Activated T-helper 17 cell treated with anti-CD3 and anti-CD28 coated beads, Interleukin-2, amount 50 U/mL, for 72 hours (primary cell): ENCODE results near the gene MARK3. TPM values are rescaled to one million over a fixed set of nuclear protein-coding genes. Genes with fewer than 3 reads are reported as not detected.
A peak's percentile ranks its signal among the peaks of the same experiment; 100 is the strongest.
"Not testable (repeated sequence)": the region's sequence is repeated elsewhere in the genome, so short reads cannot be mapped to it uniquely, and the experiment has no call there.

ENCODE experiments used
- ATAC-seq: fragments of 150-1000 bp; cut with Tn5 transposase; replicated peaks from 2 replicates; pipeline ENCODE4 v1.10.0; 2021; ENCODE audit warnings: mild to moderate bottlenecking, moderate library complexity
- H3K27ac Mint-ChIP-seq: one replicate; pipeline ENCODE4 v1.8.0; 2022; ENCODE audit warnings: mixed read lengths
- H3K27me3 Mint-ChIP-seq: one replicate; pipeline ENCODE4 v1.8.0; 2022; ENCODE audit warnings: mixed read lengths
- H3K36me3 Mint-ChIP-seq: one replicate; pipeline ENCODE4 v1.8.0; 2022; ENCODE audit warnings: low read depth, mild to moderate bottlenecking, mixed read lengths
- H3K4me1 Mint-ChIP-seq: one replicate; pipeline ENCODE4 v1.8.0; 2022; ENCODE audit warnings: mixed read lengths
- H3K4me3 Mint-ChIP-seq: one replicate; pipeline ENCODE4 v1.8.0; 2022; ENCODE audit warnings: mild to moderate bottlenecking, mixed read lengths
- H3K9me3 Mint-ChIP-seq: one replicate; pipeline ENCODE4 v1.8.0; 2022; ENCODE audit warnings: mixed read lengths
- total RNA-seq, 2 donors: library from RNA; stranded (reverse); gene quantifications; one replicate each; pipeline ENCODE4 v1.2.3, GENCODE V29; 2022

Gene MARK3
- total RNA-seq, 2 donors from 2014 or later: 61.2 to 80.8 TPM

- ATAC-seq: no peak
Measured at GRCh38 chr14:103520269-103520656, 135.0 kb downstream of the MARK3 start.

DNA sequence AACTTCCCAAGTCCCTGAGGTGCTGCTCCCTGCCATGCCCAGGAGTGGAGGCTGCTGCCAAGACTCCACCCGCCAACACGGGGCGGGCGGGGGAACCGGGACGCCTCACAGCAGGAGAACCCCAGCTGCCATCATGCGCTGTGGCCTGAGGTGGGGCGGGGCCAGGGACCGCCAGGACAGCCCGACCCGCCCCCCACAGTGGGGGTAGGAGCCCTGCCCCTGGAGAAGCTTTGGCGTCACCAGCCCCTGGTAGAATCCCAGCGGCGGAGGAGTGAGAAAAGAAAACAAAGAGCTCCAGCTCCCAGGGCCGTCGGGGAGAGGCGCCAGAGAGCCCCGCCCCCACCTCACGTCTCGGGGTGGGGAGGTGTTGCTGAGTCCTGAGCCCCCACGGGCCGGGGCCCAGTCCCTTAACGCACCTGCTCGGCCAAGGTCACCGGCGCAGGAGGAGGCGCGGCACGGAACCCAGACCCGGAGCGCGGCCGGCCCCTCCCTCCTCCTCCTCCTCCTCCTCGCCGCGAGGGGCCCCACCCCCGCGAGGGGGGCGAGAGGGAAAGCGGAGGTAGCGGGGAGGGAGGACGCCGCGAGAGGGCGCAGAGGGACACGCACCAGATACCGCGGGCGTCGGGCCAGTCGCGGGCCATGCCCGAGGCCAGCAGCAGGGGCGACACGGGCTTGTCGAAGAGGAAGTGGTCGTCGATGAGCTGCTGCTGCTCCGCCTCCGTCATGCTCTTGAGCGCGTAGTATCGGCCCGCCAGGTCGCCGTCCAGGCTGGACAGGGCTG, 135.6 kb downstream of the MARK3 start:
- peak; percentile 62 for ATAC-seq
- Mint-ChIP-seq H3K4me3 (peak overlapping the region; percentile 27), H3K4me1 (peaks cover 5% of the 10 kb centered on the region), H3K27ac (no peak overlapping the region), H3K9me3 (no peaks in the 10 kb centered on the region), H3K36me3 (no peaks in the 10 kb centered on the region), H3K27me3 (no peaks in the 10 kb centered on the region)

More at GRCh38 chr14:103520269-103520656, 135.0 kb downstream of the MARK3 start:
- peaks cover 5% of the 10 kb centered on the region for H3K4me1 Mint-ChIP-seq
- no peaks in the 10 kb centered on the region for H3K36me3 Mint-ChIP-seq
- no peaks in the 10 kb centered on the region for H3K27me3 Mint-ChIP-seq
- peak overlapping the region; percentile 27 for H3K4me3 Mint-ChIP-seq
- H3K27ac Mint-ChIP-seq: no peak overlapping the region
- H3K9me3 Mint-ChIP-seq: no peaks in the 10 kb centered on the region

- no peak overlapping the region for H3K27ac Mint-ChIP-seq
- H3K36me3 Mint-ChIP-seq: no peaks in the 10 kb centered on the region
- H3K9me3 Mint-ChIP-seq: no peaks in the 10 kb centered on the region
- no peaks in the 10 kb centered on the region for H3K27me3 Mint-ChIP-seq
- H3K4me1 Mint-ChIP-seq: peaks cover 5% of the 10 kb centered on the region
- peak; percentile 31 for ATAC-seq
- H3K4me3 Mint-ChIP-seq: peak overlapping the region; percentile 27
Measured at GRCh38 chr14:103521438-103521950, 136.3 kb downstream of the MARK3 start.

DNA sequence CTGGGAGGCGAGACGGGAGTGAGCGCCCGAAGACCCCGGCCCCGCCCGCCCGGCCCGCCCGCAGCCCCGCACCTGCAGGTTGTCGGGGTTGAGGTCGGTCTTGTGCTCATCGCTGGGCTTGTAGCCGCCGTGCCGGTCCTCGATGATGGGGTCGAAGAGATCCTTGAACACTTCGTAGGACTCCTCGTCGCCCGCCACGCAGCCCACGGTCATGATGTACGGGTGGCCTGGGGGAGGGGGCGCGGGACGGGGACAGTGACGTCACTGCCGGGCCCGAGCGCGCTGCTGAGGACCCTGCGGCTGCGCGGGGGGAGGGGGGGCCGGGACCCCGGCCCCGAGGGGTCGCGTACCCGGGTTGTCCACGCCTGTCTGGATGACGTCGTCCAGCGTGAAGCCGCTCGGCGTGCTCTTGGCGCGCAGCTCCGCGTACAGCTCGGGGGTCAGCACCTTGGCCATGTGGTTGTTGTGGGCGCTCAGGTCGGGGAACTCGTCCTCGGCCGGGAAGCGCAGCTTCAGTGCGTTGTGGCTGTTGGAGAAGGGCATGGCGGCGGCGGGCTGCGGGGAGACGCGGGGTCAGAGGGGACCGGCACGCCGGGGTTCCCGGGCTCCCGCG, 136.8 kb downstream of the MARK3 start:
- peaks cover 7% of the 10 kb centered on the region for H3K4me1 Mint-ChIP-seq
- H3K27ac Mint-ChIP-seq: no peak overlapping the region
- no peaks in the 10 kb centered on the region for H3K9me3 Mint-ChIP-seq
- ATAC-seq: no peak
- no peaks in the 10 kb centered on the region for H3K27me3 Mint-ChIP-seq
- H3K36me3 Mint-ChIP-seq: no peaks in the 10 kb centered on the region
- no peak overlapping the region for H3K4me3 Mint-ChIP-seq

GRCh38 chr14:103522649-103523574, 137.7 kb downstream of the MARK3 start, which contains the start of gene CKB:
Gene CKB (minus strand): TSS chr14:103522830. CDS start chr14:103522493, 337 bp downstream.
- no peak for ATAC-seq
- H3K4me3 Mint-ChIP-seq: peak within 1 kb of the TSS; percentile 34

DNA sequence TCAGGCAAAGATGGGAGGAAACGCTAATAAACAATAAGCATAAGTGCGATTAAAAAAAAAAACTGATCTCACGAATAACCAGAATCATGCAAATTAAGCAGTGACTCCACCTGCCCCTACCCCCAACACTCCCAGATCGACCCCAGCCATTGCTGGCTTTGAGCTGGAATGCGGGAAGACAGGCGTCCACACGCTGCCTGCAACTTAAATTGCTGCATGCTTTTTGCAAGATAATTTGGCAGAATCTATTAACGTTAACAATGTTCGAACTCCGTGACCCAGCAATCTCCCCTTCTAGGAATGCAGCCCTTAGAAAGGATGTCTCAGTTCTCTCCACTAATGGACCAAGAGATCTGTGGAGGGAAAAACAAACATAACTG, 138.3 kb downstream of the MARK3 start:
- ATAC-seq: no peak
- H3K9me3 Mint-ChIP-seq: no peaks in the 10 kb centered on the region
- peak overlapping the region; percentile 34 for H3K4me3 Mint-ChIP-seq
- H3K4me1 Mint-ChIP-seq: peaks cover 13% of the 10 kb centered on the region
- no peaks in the 10 kb centered on the region for H3K36me3 Mint-ChIP-seq
- no peaks in the 10 kb centered on the region for H3K27me3 Mint-ChIP-seq
- no peak overlapping the region for H3K27ac Mint-ChIP-seq

More at GRCh38 chr14:103522649-103523574, 137.7 kb downstream of the MARK3 start, which contains the start of gene CKB:
- no peak within 1 kb of the TSS for H3K27ac Mint-ChIP-seq
- H3K4me1 Mint-ChIP-seq: peaks cover 13% of the 10 kb centered on the region
- H3K36me3 Mint-ChIP-seq: no peaks in the 10 kb centered on the region
- H3K27me3 Mint-ChIP-seq: no peaks in the 10 kb centered on the region
- no peaks in the 10 kb centered on the region for H3K9me3 Mint-ChIP-seq

- Mint-ChIP-seq H3K36me3 (no peaks in the 10 kb centered on the region), H3K4me3 (no peak overlapping the region), H3K9me3 (no peaks in the 10 kb centered on the region), H3K27ac (no peak overlapping the region), H3K4me1 (peaks cover 12% of the 10 kb centered on the region), H3K27me3 (no peaks in the 10 kb centered on the region)
- ATAC-seq: no peak
Measured at GRCh38 chr14:103524002-103524935, 139.1 kb downstream of the MARK3 start.

- not testable (repeated sequence) for H3K27me3 Mint-ChIP-seq, H3K36me3 Mint-ChIP-seq, H3K4me3 Mint-ChIP-seq, ATAC-seq, H3K9me3 Mint-ChIP-seq, H3K27ac Mint-ChIP-seq
- peaks cover 12% of the 10 kb centered on the region for H3K4me1 Mint-ChIP-seq
Measured at GRCh38 chr14:103525430-103526246, 140.4 kb downstream of the MARK3 start.

- no peak for ATAC-seq
Measured at GRCh38 chr14:103526247-103526913, 141.2 kb downstream of the MARK3 start.

GRCh38 chr14:103526914-103527248, 141.7 kb downstream of the MARK3 start:
- Mint-ChIP-seq H3K27ac (peak overlapping the region; percentile 94), H3K9me3 (no peaks in the 10 kb centered on the region), H3K4me3 (peak overlapping the region; percentile 91), H3K27me3 (no peaks in the 10 kb centered on the region), H3K36me3 (peaks cover 9% of the 10 kb centered on the region), H3K4me1 (peaks cover 15% of the 10 kb centered on the region)
- no peak for ATAC-seq

More at GRCh38 chr14:103526247-103526913, 141.2 kb downstream of the MARK3 start:
- no peak overlapping the region for H3K27ac Mint-ChIP-seq
- H3K9me3 Mint-ChIP-seq: no peaks in the 10 kb centered on the region
- peaks cover 15% of the 10 kb centered on the region for H3K4me1 Mint-ChIP-seq
- no peak overlapping the region for H3K4me3 Mint-ChIP-seq
- peaks cover 9% of the 10 kb centered on the region for H3K36me3 Mint-ChIP-seq
- no peaks in the 10 kb centered on the region for H3K27me3 Mint-ChIP-seq

DNA sequence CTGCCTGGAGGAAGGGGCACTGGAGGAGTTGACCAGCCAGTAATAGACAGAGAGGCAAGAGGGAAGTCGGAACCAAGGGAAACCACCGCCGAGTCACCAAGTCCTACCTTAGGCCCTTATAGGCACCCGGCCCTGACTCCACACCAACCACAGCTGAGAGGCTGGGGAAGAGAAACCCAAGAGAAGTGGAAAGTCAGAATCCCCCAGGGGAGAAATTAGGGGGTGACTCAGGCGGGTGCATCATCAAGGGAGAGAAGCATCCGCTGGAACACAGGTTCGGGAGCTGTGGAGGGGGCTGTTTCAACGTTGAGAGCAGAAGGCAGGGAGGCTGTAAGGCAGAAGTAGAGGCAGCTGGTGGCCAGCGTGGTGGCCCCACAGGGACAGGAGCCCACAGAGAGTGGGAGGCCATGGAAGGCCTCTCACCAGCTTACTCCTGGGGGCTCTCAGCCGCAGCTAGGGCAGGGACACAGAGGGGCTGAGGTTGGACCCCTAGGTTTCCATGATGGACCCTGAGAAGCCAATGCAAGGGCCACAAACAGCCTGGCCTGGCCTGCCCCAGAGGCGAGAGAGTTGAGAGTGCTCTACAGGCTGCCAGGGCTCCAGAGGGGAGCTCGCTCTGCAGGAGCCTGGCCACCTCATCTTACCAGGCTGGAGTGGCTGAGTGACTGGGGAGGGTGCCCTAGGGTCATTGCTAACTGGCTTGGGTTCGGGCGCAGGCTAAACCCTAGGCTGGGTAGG, 142.4 kb downstream of the MARK3 start:
- Mint-ChIP-seq H3K9me3 (no peaks in the 10 kb centered on the region), H3K27me3 (no peaks in the 10 kb centered on the region), H3K4me1 (peaks cover 15% of the 10 kb centered on the region), H3K36me3 (peaks cover 9% of the 10 kb centered on the region), H3K4me3 (peak overlapping the region; percentile 91), H3K27ac (peak overlapping the region; percentile 94)
- ATAC-seq: peak; percentile 86

DNA sequence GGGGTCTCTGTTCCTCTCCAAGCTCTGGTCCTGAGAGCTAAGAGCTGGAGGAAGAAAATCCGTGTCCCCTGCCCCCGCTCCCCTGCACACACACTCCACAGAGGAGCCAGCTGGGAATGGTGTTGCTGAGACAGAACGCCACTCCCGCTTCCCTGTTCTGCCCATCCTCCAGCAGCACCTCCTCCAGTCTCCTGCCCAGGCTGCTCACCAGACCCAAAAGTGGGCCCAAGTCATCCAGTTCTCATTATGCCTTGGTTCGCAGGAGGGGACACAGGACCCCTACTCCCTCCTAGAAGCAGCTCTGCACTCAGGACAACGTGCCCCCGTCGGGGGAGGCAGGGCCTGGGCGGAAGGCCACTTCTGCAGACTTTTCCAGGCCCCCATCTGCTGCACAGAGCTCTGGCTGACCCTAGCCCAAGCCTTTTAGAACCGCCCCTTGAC, 143.0 kb downstream of the MARK3 start:
- peaks cover 9% of the 10 kb centered on the region for H3K36me3 Mint-ChIP-seq
- H3K27ac Mint-ChIP-seq: peak overlapping the region; percentile 97
- peaks cover 15% of the 10 kb centered on the region for H3K4me1 Mint-ChIP-seq
- no peaks in the 10 kb centered on the region for H3K9me3 Mint-ChIP-seq
- ATAC-seq: no peak
- no peaks in the 10 kb centered on the region for H3K27me3 Mint-ChIP-seq
- H3K4me3 Mint-ChIP-seq: peak overlapping the region; percentile 91
